Measurements from ENCODE around the gene SLC25A21. TPM values are rescaled to one million over a fixed set of nuclear protein-coding genes. Genes with fewer than 3 reads are reported as not detected.

The SLC25A21 gene
- total RNA-seq, 1 donor from 2014 or later: 1.2 TPM

GRCh38 chr14:37118673-37119366, 53.6 kb downstream of the SLC25A21 start:
- no peak for TF ChIP-seq CTCF (IDR thresholded peaks at IDR 0.05; ENCODE audit: unreplicated experiment)
- H3K9me3 Mint-ChIP-seq (ENCODE audit: unreplicated experiment): no peaks in the 10 kb centered on the region
- H3K27ac Mint-ChIP-seq (ENCODE audit: unreplicated experiment): no peak overlapping the region
- DNase-seq (ENCODE audit: low spot score): no peak
- no peak overlapping the region for H3K4me3 Mint-ChIP-seq (ENCODE audit: unreplicated experiment)
- no peaks in the 10 kb centered on the region for H3K36me3 Mint-ChIP-seq (ENCODE audit: low read depth, unreplicated experiment)
- H3K27me3 Mint-ChIP-seq (ENCODE audit: unreplicated experiment): no peaks in the 10 kb centered on the region
- no peaks in the 10 kb centered on the region for H3K4me1 Mint-ChIP-seq (ENCODE audit: unreplicated experiment)

- H3K27me3 Mint-ChIP-seq (ENCODE audit: unreplicated experiment): no peaks in the 10 kb centered on the region
- no peak overlapping the region for H3K4me3 Mint-ChIP-seq (ENCODE audit: unreplicated experiment)
- H3K4me1 Mint-ChIP-seq (ENCODE audit: unreplicated experiment): no peaks in the 10 kb centered on the region
- TF ChIP-seq CTCF (IDR thresholded peaks at IDR 0.05; ENCODE audit: unreplicated experiment): no peak
- no peaks in the 10 kb centered on the region for H3K9me3 Mint-ChIP-seq (ENCODE audit: unreplicated experiment)
- no peak for DNase-seq (ENCODE audit: low spot score)
- H3K27ac Mint-ChIP-seq (ENCODE audit: unreplicated experiment): no peak overlapping the region
- H3K36me3 Mint-ChIP-seq (ENCODE audit: low read depth, unreplicated experiment): no peaks in the 10 kb centered on the region
Observed at GRCh38 chr14:37116933-37117849, 55.2 kb downstream of the SLC25A21 start.

GRCh38 chr14:37115406-37115805, 57.0 kb downstream of the SLC25A21 start:
- no peak for TF ChIP-seq CTCF (IDR thresholded peaks at IDR 0.05; ENCODE audit: unreplicated experiment)
- DNase-seq (ENCODE audit: low spot score): no peak
- H3K36me3 Mint-ChIP-seq (ENCODE audit: low read depth, unreplicated experiment): no peaks in the 10 kb centered on the region
- no peaks in the 10 kb centered on the region for H3K9me3 Mint-ChIP-seq (ENCODE audit: unreplicated experiment)
- H3K27ac Mint-ChIP-seq (ENCODE audit: unreplicated experiment): no peak overlapping the region
- no peaks in the 10 kb centered on the region for H3K4me1 Mint-ChIP-seq (ENCODE audit: unreplicated experiment)
- H3K27me3 Mint-ChIP-seq (ENCODE audit: unreplicated experiment): no peaks in the 10 kb centered on the region
- H3K4me3 Mint-ChIP-seq (ENCODE audit: unreplicated experiment): no peak overlapping the region

- H3K36me3 Mint-ChIP-seq (ENCODE audit: low read depth, unreplicated experiment): no peaks in the 10 kb centered on the region
- no peak for TF ChIP-seq CTCF (IDR thresholded peaks at IDR 0.05; ENCODE audit: unreplicated experiment)
Observed at GRCh38 chr14:37114559-37114958, 57.8 kb downstream of the SLC25A21 start.

GRCh38 chr14:37114002-37114401, 58.4 kb downstream of the SLC25A21 start:
- Mint-ChIP-seq H3K4me1 (ENCODE audit: unreplicated experiment) (no peaks in the 10 kb centered on the region), H3K27ac (ENCODE audit: unreplicated experiment) (no peak overlapping the region), H3K9me3 (ENCODE audit: unreplicated experiment) (no peaks in the 10 kb centered on the region), H3K4me3 (ENCODE audit: unreplicated experiment) (no peak overlapping the region), H3K27me3 (ENCODE audit: unreplicated experiment) (no peaks in the 10 kb centered on the region), H3K36me3 (ENCODE audit: low read depth, unreplicated experiment) (no peaks in the 10 kb centered on the region)
- no peak for TF ChIP-seq CTCF (IDR thresholded peaks at IDR 0.05; ENCODE audit: unreplicated experiment)
- no peak for DNase-seq (ENCODE audit: low spot score)

More at GRCh38 chr14:37114559-37114958, 57.8 kb downstream of the SLC25A21 start:
- no peak for DNase-seq (ENCODE audit: low spot score)
- H3K27me3 Mint-ChIP-seq (ENCODE audit: unreplicated experiment): no peaks in the 10 kb centered on the region
- H3K27ac Mint-ChIP-seq (ENCODE audit: unreplicated experiment): no peak overlapping the region
- no peak overlapping the region for H3K4me3 Mint-ChIP-seq (ENCODE audit: unreplicated experiment)
- H3K9me3 Mint-ChIP-seq (ENCODE audit: unreplicated experiment): no peaks in the 10 kb centered on the region
- no peaks in the 10 kb centered on the region for H3K4me1 Mint-ChIP-seq (ENCODE audit: unreplicated experiment)

Data from endothelial cell (in vitro differentiated cells).